Heart right ventricle (tissue), 16 donors: ENCODE results near the gene SUPT4H1. TPM values are rescaled to one million over a fixed set of nuclear protein-coding genes. Genes with fewer than 3 reads are reported as not detected.

Experiments used
- ATAC-seq, 8 donors: fragments of 200-7000 bp; cut with Tn5 transposase; one replicate each; pipeline ENCODE4 v1.9.1; 2020; ENCODE audit warnings: mild to moderate bottlenecking in 8 of 8, moderate library complexity in 8 of 8, moderate number of reproducible peaks in 1 of 8
- DNase-seq, 2 donors: peaks; one replicate each; pipeline ENCODE4 v3.0.0-alpha.2; 2020
- H3K27ac ChIP-seq, 10 donors: fragments of 200-600 bp; sonication (generic) in 2 of 10; one replicate each; pipeline versions ENCODE4 v1.5.0 to v1.8.0; 2020 to 2022; ENCODE audit warnings: mild to moderate bottlenecking in 3 of 10
- H3K27me3 ChIP-seq, 7 donors: fragments of 200-600 bp; one replicate each; pipeline ENCODE4 v1.8.0; 2021 to 2022; ENCODE audit warnings: mild to moderate bottlenecking in 2 of 7
- H3K36me3 ChIP-seq, 9 donors: fragments of 200-600 bp; sonication (generic) in 1 of 9; one replicate each; pipeline versions ENCODE4 v1.5.0 to v1.8.0; 2020 to 2022; ENCODE audit warnings: mild to moderate bottlenecking in 2 of 9
- H3K4me1 ChIP-seq, 9 donors: fragments of 200-600 bp; sonication (generic) in 1 of 9; one replicate each; pipeline versions ENCODE4 v1.5.0 to v1.8.0; 2020 to 2022; ENCODE audit warnings: mild to moderate bottlenecking in 4 of 9
- H3K4me3 ChIP-seq, 10 donors: fragments of 200-600 bp; sonication (generic) in 2 of 10; one replicate each; pipeline versions ENCODE4 v1.5.0 to v1.8.0; 2020 to 2022; ENCODE audit warnings: mild to moderate bottlenecking in 7 of 10, moderate library complexity in 2 of 10
- H3K9me3 ChIP-seq, 11 donors: fragments of 200-600 bp in 10 of 11; sonication (generic) in 2 of 11; one replicate each; pipeline versions ENCODE4 v1.5.0 to v1.8.0; 2013 to 2022; ENCODE audit warnings: mild to moderate bottlenecking in 2 of 11, control low read depth in 1 of 11, moderate library complexity in 1 of 11
- WGBS, 2 donors: extraction: QIAGEN DNeasy Blood & Tissue Kit; methylation state at CpG; one replicate each; pipeline ENCODE4 v1.1.7; 2013; ENCODE audit warnings: inconsistent platforms in 1 of 2; 5-methylcytosine and 5-hydroxymethylcytosine counted together
- intact Hi-C, 10 donors: fragments of 100-400 bp; cut with DNase I; formaldehyde crosslinking; loops; one replicate each; pipeline versions ENCODE4 v1.11.1 to v1.14.2; 2022
- polyA plus RNA-seq, 2 donors: library from polyadenylated mRNA; stranded (reverse); fragments of 200-250 nt; gene quantifications; one replicate each; pipeline ENCODE4 v1.2.3, GENCODE V29; 2013
- total RNA-seq, 10 donors: library from RNA; stranded (reverse); fragmentation: NEBNext Ultra II Directional in 3 of 10; extraction: Animal tissue kit (Norgen Biotek cat#: 25700) in 3 of 10; gene quantifications; one replicate each; pipeline versions ENCODE4 v1.2.1 to v1.2.4, GENCODE V29; 2021 to 2023
- TF ChIP-seq, protein P1 (sequence below), 9 donors: fragments of 200-600 bp; sonication (generic) in 2 of 9; IDR thresholded peaks; one replicate each; pipeline versions ENCODE4 v1.5.0 to v1.8.0; 2021 to 2022; ENCODE audit warnings: antibody characterized with exemption in 9 of 9, mild to moderate bottlenecking in 5 of 9, moderate library complexity in 1 of 9
- donor health status: Arrhythmogenic right ventricular cardiomyopathy.
- donor health status: ischemic (EF 13 %, LVEDD 7.1; RV severe dilation, severe dysfunction).
- donor health status: healthy with polysubstance abuse.
- donor health status: DM: no; HTN: yes; CAD: no.
- donor health status: DM: no; HTN: no; CAD: no.
- donor health status: ischemic (EF 25% LVEDD 6.9; RV normal size, moderate dysfunction).
- donor health status: ischemic (EF 25% LVEDD 5.7; RV mildly dilated, moderate dysfunction).
- donor health status: healthy.
- donor health status: DM: yes; HTN: yes; CAD: no.
- donor health status: Ischemic cardiomyopathy.
- donor health status: ischemic (EF 35%, LVEDD 5.7; RV mildly dilated, moderate dysfunction).
- donor health status: nonischemic (EF 11% LVEDD 7.7; RV severe dilation, severe dysfunction).
- donor health status: DM: yes; HTN: yes; CAD: no.
- donor health status: PGD.
- donor health status: ischemic (EF 29% LVEDD 5.4; RV normal size, mild dysfunction).
- donor health status: nonischemic (EF 23%, LVEDD 6.1; RV moderate dilation, normal function).

SUPT4H1 gene
- total and polyA plus RNA-seq, 12 donors: 38.0 to 95.0 (median 59.8) TPM

DNA sequence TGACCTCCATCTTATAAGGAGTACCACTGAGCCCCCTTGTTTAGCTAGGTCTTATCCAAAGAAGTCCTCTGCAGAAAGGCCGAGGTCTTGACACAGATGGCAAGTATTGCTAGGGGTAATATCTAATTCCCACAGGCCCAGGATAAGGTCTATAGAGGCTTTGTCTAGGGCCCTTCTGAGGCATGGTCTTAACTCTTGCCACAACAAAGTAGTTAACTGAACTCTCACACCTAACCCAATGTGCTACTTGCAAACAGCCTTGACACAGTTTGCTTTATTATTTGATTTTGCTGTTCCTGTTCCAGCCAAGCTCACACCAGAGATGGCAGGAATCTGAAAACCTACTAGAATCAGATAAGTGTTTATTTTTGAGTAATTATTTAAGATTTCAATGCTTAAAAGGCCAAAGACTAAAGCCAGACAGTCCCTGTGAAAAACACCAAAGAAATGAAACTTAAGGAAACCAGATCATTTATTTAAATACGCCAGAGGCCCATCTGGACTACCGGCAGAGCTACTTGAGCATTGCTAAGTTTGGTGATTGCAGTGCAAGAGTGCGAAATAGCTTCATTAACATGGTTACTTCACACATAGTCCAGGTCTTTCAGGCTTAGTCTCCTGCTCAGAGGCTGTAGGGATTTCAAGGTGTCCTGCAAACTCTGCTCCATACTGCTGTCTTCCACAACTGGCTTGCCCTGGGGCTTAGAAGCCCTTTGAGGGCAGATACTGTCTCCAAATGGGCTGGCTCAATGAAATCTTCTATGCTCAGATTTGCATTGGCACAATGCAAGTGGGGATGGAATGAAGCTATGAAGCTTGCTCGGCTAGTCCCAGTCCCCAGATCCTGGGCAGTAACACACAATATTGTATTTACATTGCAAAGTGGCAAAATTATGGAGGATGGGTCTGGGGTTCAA lies 28.5 kb upstream of the SUPT4H1 start:
- ATAC-seq (no peak), DNase-seq (no peak)
- Histone ChIP-seq H3K27me3 (peaks cover 0 to 8% (median 0%) of the 10 kb centered on the region in 7 donors), H3K4me3 (no peak overlapping the region), H3K36me3 (no peaks in the 10 kb centered on the region), H3K9me3 (no peaks in the 10 kb centered on the region), H3K4me1 (peaks cover 0 to 25% (median 0%) of the 10 kb centered on the region in 9 donors), H3K27ac (no peak overlapping the region)
- intact Hi-C loops: no loop called here
- 90 to 92% methylated on average over 5 of the region's 5 CpGs for WGBS, 2 donors
- TF ChIP-seq, protein P1, sequence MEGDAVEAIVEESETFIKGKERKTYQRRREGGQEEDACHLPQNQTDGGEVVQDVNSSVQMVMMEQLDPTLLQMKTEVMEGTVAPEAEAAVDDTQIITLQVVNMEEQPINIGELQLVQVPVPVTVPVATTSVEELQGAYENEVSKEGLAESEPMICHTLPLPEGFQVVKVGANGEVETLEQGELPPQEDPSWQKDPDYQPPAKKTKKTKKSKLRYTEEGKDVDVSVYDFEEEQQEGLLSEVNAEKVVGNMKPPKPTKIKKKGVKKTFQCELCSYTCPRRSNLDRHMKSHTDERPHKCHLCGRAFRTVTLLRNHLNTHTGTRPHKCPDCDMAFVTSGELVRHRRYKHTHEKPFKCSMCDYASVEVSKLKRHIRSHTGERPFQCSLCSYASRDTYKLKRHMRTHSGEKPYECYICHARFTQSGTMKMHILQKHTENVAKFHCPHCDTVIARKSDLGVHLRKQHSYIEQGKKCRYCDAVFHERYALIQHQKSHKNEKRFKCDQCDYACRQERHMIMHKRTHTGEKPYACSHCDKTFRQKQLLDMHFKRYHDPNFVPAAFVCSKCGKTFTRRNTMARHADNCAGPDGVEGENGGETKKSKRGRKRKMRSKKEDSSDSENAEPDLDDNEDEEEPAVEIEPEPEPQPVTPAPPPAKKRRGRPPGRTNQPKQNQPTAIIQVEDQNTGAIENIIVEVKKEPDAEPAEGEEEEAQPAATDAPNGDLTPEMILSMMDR (IDR thresholded peaks at IDR 0.05): no peak

DNA sequence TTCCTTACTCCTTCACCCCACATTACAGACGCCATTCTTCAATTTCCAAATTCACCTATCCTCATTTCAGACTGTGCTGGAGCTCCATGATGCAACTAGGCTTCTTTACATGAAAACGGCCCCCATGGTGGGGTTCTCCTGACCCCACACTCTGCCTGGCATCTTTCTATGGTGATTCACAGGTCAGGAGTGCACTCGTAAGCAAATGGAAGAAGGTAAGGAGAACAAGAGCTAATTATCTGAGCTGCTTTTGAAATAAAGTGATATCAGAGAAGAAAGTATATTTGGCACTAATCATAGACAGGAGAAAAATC lies 27.5 kb upstream of the SUPT4H1 start:
- Histone ChIP-seq H3K27me3 (peaks cover 0 to 2% (median 0%) of the 10 kb centered on the region in 7 donors), H3K27ac (no peak overlapping the region), H3K4me1 (peaks cover 0 to 27% (median 0%) of the 10 kb centered on the region in 9 donors), H3K9me3 (no peaks in the 10 kb centered on the region), H3K36me3 (no peaks in the 10 kb centered on the region), H3K4me3 (no peak overlapping the region)
- TF ChIP-seq, protein P1 (IDR thresholded peaks at IDR 0.05): no peak
- WGBS, 2 donors: 69 to 70% methylated on average over 3 of the region's 3 CpGs
- ATAC-seq (no peak), DNase-seq (no peak)
- intact Hi-C loops: no loop called here

DNA sequence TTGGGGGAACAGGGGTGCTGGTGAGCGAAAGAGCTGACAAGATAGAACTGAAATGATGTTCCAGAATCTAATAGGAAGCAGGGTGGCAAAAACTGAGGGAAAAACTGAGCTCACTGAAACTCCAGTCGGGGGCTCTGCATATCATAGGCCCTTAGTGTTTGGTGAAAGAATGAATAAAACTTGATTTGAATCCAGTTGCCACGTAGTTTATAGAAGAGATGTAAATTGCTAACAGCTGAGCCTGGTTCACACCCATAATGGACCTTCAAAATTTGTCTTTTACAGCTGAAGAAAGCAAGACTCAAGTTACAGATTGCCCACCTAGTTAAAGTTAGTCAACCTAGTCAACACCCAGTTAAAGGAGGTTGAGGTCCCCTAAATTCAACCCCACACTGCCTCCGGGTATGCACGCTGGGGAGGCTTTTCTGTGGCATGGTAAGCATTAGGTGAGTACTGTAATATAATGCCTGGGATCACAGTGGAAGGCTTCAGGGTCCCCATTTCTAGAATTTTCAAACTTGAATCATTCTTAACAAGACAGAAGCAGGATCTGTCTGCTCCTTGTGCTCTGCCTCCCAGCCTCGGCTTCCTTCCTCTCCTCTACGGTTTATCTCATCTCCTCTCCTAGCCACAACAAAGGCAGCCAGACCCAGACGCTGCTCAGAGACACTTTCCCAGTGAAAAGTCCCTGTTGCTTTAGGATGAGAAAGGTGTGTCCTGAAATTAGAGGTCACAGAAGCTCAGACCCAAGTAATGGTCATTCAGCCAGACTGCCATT lies 26.9 kb upstream of the SUPT4H1 start:
- Histone ChIP-seq H3K27ac (no peak overlapping the region), H3K27me3 (no peaks in the 10 kb centered on the region), H3K4me3 (no peak overlapping the region), H3K36me3 (no peaks in the 10 kb centered on the region), H3K4me1 (peaks cover 0 to 27% (median 0%) of the 10 kb centered on the region in 9 donors), H3K9me3 (no peaks in the 10 kb centered on the region)
- DNase-seq: no peak
- no peak for ATAC-seq
- intact Hi-C loops: no loop called here
- TF ChIP-seq, protein P1 (IDR thresholded peaks at IDR 0.05): no peak
- WGBS, 2 donors: 62 to 71% methylated on average over 8 of the region's 8 CpGs

DNA sequence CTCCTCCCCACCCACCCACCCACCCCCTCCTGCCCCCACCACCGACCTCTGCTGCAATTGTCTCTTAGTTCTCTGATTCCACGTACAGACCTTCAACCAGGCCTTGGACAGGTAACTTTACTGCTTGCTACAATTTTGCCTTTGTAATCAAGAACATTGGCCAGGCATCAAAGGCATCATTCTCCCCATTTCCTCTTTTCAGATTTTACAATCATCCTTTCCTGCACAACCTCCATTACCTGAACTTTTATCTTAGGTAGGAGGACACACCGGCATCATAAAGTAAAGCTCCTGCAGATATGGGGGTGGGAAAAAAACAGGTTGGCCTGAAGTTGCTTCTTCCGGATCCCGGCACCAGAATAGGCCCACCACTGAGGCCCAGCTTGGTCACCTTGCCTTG lies 25.7 kb upstream of the SUPT4H1 start:
- H3K4me1 ChIP-seq: peaks cover 0 to 22% (median 0%) of the 10 kb centered on the region in 9 donors
- DNase-seq (no peak), ATAC-seq (no peak)
- no peaks in the 10 kb centered on the region for H3K36me3 ChIP-seq
- H3K27me3 ChIP-seq: no peaks in the 10 kb centered on the region
- 76 to 85% methylated on average over 5 of the region's 5 CpGs for WGBS, 2 donors
- H3K4me3 ChIP-seq: no peak overlapping the region
- no peaks in the 10 kb centered on the region for H3K9me3 ChIP-seq
- H3K27ac ChIP-seq: no peak overlapping the region
- TF ChIP-seq, protein P1 (IDR thresholded peaks at IDR 0.05): no peak
- intact Hi-C loops: no loop called here
